Muscle layer of colon (tissue), 2 donors: ENCODE data around the gene GRK2.

Experiments used
- H3K27ac ChIP-seq: one replicate; pipeline ENCODE4 v1.7.0; 2013; ENCODE audit warnings: low read depth, mild to moderate bottlenecking, low read length, moderate library complexity
- H3K27me3 ChIP-seq, 2 donors: one replicate each; pipeline ENCODE4 v1.7.0; 2013; ENCODE audit warnings: low read length in 2 of 2, mild to moderate bottlenecking in 2 of 2; ENCODE audit not compliant: insufficient read depth in 2 of 2, control insufficient read depth in 1 of 2
- H3K36me3 ChIP-seq: one replicate; pipeline ENCODE4 v1.7.0; 2013; ENCODE audit warnings: mild to moderate bottlenecking, low read length; ENCODE audit not compliant: insufficient read depth
- H3K4me1 ChIP-seq: one replicate; pipeline ENCODE4 v1.7.0; 2013; ENCODE audit warnings: mild to moderate bottlenecking, low read length; ENCODE audit not compliant: insufficient read depth
- H3K4me3 ChIP-seq, 2 donors: one replicate each; pipeline ENCODE4 v1.7.0; 2013; ENCODE audit warnings: low read length in 2 of 2, low read depth in 1 of 2, mild to moderate bottlenecking in 1 of 2, moderate library complexity in 1 of 2
- H3K9ac ChIP-seq: one replicate; pipeline ENCODE4 v1.7.0; 2013; ENCODE audit warnings: low read length
- H3K9me3 ChIP-seq: one replicate; pipeline ENCODE4 v1.7.0; 2013; ENCODE audit warnings: mild to moderate bottlenecking, low read length
- donor health status: abdominal sarcoma.
- donor health status: Adenocarcinoma of cecum.

GRK2 gene

DNA sequence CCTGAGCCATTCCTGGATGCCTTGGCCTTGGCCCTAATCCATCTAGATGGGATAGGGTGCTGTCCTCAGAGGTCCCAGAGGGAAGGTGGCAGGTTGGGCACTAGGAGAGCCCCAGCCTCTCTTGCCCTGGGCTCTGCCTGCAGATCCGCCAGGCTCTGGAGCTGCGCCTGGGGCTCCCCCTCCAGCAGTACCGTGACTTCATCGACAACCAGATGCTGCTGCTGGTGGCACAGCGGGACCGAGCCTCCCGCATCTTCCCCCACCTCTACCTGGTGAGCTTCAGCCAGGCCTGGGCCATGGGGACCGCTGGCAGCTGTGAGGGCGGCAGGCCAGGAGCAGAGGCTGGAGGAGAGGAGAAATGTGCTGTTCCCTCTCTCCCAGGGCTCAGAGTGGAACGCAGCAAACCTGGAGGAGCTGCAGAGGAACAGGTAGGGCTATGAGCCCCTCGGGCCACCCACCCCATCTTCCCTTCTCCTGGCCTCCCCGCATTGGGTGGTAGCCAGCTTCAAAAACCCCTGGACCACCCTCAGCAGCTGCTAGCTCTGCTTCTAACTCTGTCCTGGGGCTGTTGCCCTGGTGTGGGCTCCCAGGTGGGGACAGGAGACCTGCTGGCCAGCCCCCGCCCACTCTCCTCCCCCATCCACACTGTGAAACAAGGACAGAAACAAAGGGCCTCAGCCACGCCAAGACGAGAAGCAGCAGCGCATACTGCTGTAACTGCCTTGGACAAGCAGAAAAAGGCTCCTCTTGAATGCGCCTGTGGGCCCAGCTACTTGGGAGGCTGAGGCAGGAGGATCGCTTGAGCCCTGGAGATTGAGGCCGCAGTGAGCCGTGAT is 42.0 kb downstream of the GRK2 start:
- no peak overlapping the region for H3K27ac ChIP-seq
- H3K9me3 ChIP-seq, result no peaks in the 10 kb centered on the region
- H3K4me1 ChIP-seq, result peaks cover 10% of the 10 kb centered on the region
- H3K27me3 ChIP-seq, result no peaks in the 10 kb centered on the region
- H3K9ac ChIP-seq, result no peak overlapping the region
- no peak overlapping the region for H3K4me3 ChIP-seq
- H3K36me3 ChIP-seq, result no peaks in the 10 kb centered on the region

DNA sequence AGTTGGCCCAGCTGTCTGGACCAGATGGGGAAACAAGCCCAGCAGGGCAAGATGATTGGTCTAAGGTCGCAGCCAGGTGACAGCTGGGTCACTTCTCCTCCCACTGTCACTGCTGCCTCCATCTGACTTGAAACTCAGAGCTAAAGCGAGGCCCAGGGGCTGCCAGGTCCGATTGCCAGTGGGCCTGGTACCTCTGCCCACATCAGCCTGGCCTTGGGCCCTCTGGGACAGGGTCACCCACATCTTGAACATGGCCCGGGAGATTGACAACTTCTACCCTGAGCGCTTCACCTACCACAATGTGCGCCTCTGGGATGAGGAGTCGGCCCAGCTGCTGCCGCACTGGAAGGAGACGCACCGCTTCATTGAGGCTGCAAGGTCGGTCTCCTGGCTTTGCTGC is 42.9 kb downstream of the GRK2 start:
- peaks cover 8% of the 10 kb centered on the region for H3K4me1 ChIP-seq
- H3K27ac ChIP-seq, result no peak overlapping the region
- H3K27me3 ChIP-seq, result no peaks in the 10 kb centered on the region
- no peak overlapping the region for H3K4me3 ChIP-seq
- H3K36me3 ChIP-seq, result no peaks in the 10 kb centered on the region
- no peaks in the 10 kb centered on the region for H3K9me3 ChIP-seq
- H3K9ac ChIP-seq, result no peak overlapping the region

DNA sequence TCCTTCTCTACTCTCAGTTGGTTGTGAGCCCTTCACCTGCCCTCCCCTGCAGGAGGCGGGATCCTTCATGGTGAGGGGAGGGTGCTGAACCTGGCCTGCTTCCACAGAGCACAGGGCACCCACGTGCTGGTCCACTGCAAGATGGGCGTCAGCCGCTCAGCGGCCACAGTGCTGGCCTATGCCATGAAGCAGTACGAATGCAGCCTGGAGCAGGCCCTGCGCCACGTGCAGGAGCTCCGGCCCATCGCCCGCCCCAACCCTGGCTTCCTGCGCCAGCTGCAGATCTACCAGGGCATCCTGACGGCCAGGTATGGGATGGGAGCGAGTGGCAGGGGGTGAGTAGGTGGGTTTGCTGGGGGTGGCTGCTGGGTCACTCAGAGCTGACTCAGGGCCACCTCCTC is 43.4 kb downstream of the GRK2 start:
- no peaks in the 10 kb centered on the region for H3K36me3 ChIP-seq
- no peak overlapping the region for H3K4me3 ChIP-seq
- H3K4me1 ChIP-seq, result peaks cover 3% of the 10 kb centered on the region
- H3K9ac ChIP-seq, result no peak overlapping the region
- H3K9me3 ChIP-seq, result no peaks in the 10 kb centered on the region
- H3K27ac ChIP-seq, result no peak overlapping the region
- H3K27me3 ChIP-seq, result no peaks in the 10 kb centered on the region

DNA sequence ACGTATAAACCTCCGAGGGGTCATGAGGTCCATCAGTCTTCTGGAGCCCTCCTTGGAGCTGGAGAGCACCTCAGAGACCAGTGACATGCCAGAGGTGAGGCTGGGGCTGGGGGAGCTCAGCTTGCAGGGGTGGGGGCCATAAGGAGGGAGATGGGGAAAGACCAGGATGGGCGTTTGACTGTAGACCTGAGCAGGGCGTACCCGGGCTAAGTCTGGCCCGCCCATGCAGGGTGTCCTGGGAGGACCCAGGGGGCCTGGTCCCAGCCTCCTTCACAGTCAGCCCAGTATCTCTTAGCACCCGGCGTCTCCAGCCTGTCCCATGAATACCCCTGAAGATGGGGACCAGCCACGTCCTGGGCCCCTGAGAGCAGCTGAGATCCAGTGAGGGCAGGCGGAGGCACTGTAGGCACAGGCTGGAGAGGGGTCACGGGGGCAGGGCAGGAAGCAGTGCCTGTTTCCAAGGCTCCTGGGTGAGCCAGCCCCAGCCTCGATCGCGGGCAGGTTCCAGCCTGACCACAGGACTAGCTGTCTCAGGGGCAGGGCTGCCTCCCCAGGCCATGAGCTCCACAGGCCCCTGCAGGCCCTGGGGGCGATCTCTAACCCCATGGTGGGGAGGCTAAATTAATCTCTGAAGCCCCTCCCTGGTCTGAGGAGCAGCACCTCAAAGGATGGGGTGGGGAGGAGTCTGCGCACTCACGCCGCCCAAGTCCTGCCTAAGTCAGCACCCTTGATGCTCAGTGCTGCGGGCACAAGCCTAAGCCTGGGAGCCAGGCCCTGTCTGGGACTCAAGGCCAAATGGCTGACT is 44.2 kb downstream of the GRK2 start:
- Histone ChIP-seq H3K9me3 (no peaks in the 10 kb centered on the region), H3K9ac (no peak overlapping the region), H3K4me1 (no peaks in the 10 kb centered on the region), H3K36me3 (no peaks in the 10 kb centered on the region), H3K27ac (no peak overlapping the region), H3K4me3 (no peak overlapping the region), H3K27me3 (no peaks in the 10 kb centered on the region)

DNA sequence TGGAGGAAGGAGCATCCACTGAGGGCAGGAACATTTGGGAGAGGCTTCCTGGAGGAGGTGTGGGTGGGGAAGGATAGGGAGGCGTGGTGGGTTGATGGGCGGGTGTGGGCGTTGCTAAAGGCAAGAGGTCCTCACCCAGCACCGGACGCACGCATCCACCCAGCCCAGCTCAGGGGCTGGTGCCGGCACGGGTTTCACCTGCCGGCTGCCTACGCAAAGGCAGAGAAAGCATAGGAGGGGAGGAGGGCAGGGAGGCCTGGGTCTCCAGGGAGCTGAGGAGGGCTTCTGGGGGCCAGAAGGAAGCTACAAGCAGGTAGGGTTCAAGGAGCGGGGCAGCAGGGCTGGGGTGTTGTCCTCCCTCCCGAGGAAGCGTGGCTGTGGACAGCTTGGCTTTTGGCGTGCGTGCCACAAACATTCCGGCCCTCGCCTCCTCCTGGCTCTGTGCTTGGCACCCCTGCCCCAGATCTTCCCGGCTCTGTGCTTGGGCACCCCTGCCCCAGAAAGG is 44.8 kb downstream of the GRK2 start:
- Histone ChIP-seq H3K4me3 (no peak overlapping the region), H3K9ac (no peak overlapping the region), H3K27me3 (no peaks in the 10 kb centered on the region), H3K9me3 (no peaks in the 10 kb centered on the region), H3K4me1 (no peaks in the 10 kb centered on the region), H3K36me3 (no peaks in the 10 kb centered on the region), H3K27ac (no peak overlapping the region)

DNA sequence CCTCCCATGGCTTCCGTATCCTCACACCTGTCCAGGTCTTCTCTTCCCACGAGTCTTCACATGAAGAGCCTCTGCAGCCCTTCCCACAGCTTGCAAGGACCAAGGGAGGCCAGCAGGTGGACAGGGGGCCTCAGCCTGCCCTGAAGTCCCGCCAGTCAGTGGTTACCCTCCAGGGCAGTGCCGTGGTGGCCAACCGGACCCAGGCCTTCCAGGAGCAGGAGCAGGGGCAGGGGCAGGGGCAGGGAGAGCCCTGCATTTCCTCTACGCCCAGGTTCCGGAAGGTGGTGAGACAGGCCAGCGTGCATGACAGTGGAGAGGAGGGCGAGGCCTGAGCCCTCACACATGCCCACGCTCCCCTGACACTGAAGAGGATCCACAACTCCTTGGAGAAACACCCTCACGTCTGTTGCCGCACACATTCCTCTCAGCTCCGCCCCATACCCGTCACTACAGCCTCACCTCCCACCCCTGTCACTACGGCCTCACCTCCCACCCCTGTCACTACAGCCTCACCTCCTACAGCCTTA is 45.3 kb downstream of the GRK2 start:
- Histone ChIP-seq H3K4me1 (no peaks in the 10 kb centered on the region), H3K27ac (no peak overlapping the region), H3K36me3 (no peaks in the 10 kb centered on the region), H3K9me3 (no peaks in the 10 kb centered on the region), H3K27me3 (no peaks in the 10 kb centered on the region), H3K9ac (no peak overlapping the region), H3K4me3 (no peak overlapping the region)

DNA sequence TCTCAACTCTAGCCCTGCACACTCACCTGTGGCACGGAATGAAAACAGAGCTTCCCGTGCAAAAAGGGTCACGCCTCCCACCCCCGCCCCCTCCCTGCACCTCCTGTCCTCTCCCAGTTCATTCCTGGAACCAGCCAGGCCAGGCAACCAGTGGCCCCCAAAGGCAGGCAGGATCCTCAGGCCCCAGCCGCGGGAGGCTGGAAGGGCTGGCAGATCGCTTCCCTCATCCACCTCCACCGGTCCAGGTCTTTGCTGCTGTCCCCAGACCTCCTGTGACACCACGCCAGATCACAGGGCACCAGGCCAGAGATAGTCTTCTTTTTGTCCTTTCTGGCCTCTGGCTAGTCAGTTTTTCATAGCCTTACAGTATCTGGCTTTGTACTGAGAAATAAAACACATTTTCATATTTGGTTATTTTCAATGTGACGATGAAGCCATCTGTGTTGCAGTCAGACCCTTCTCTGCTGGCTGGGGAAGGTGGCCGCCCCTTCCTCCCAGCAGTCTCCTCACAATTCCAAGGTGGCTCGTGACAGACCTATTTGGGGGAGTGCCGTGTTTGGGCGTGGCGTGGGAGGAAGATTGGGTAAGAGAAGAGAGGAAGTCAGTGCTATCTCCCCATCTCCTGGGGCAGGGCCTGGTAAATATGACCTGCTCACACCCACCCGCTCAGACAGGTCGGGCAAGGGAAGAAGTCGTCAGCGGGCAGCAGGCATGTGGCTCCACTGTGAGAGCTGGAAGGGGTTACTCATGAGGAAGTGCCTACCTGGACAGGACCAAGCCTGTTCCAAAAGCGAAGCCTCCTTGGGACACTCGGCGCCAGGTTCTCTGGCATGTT is 46.1 kb downstream of the GRK2 start:
- Histone ChIP-seq H3K4me1 (no peaks in the 10 kb centered on the region), H3K27me3 (no peaks in the 10 kb centered on the region), H3K27ac (no peak overlapping the region), H3K9ac (no peak overlapping the region), H3K4me3 (no peak overlapping the region), H3K9me3 (no peaks in the 10 kb centered on the region), H3K36me3 (no peaks in the 10 kb centered on the region)

DNA sequence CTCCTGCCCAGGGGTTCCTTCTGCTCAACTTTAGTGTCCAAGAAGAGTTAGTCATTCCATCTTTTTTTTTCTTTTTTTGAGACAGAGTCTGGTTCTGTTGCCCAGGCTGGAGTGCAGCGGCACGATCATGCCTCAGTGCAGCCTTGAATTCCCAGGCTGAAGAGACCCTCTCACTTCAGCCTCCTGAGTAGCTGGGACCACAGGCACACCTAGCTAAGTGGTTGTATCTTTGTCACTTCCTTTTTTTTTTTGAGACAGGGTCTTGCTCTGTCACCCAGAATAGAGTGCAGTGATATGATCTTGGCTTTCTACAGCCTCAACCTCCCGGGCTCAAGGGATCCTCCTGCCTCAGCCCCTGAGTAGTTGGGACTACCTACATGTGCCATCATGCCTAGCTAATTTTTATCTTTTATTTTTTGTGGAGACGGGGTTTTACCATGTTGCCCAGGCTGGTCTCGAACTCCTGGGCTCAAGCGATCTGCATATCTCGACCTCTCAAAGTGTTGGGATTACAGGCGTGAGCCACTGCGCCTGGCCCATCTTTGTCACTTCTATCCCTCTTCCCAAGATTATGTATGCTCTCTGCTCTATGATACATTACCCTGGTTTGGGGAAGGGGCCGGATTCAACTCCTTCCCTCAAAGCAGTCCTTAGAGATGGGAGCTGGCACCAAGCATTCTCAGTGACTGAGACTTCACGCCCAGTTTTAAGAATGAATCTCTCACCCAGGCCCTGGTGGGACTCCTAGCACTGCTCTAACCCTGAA is 47.0 kb downstream of the GRK2 start:
- Histone ChIP-seq H3K4me1 (peaks cover 2% of the 10 kb centered on the region), H3K36me3 (no peaks in the 10 kb centered on the region), H3K9ac (no peak overlapping the region), H3K27ac (no peak overlapping the region), H3K27me3 (no peaks in the 10 kb centered on the region), H3K9me3 (no peaks in the 10 kb centered on the region), H3K4me3 (no peak overlapping the region)

DNA sequence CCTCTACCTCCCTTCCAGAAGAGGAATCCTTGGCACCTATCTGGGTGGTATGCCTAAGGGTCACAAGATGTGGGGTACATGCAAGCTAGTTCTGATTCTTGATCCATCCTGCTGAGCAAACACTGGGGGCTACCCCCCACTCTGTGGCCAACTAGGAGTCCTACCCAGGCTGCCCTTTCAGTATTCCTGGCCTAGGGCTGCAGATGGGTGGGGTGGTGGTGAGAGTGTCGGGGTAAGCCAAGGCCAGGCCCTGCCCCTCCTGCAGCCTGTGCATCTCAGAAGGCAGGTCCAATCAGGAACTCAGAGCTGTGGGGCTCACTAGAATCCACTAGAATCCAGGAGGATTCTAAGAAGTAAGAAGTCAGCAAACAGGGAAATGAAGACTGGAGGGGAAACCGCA is 47.9 kb downstream of the GRK2 start:
- Histone ChIP-seq H3K4me3 (no peak overlapping the region), H3K4me1 (peaks cover 11% of the 10 kb centered on the region), H3K27ac (no peak overlapping the region), H3K36me3 (no peaks in the 10 kb centered on the region), H3K9me3 (no peaks in the 10 kb centered on the region), H3K9ac (no peak overlapping the region), H3K27me3 (no peaks in the 10 kb centered on the region)

DNA sequence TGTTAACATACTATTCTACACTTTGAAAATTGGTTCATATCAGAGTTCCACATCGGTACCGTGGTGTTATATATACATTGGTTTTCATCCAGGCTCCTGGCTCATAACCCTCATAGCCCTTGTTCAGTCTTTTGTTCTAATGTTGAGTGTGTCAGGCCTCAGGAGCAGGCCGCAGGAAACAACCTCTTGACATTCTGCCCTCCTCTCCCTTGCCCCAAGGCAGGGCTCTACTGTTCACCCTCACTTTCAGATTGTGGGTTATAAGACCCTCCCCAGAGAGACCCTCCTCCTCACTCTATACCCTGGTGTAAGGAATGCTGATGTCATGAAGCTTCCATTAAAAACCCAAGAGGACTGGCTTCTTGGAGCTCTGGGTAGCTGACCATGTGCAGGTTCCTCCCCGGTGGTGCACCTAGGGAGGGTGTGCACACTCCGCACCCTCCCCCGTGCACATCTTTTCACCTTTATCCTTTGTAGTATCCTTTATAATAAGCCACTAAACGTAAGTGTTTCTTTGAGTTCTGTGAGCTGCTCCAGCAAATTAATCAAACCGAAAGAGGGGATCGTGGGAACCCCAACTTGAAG is 49.1 kb downstream of the GRK2 start:
- H3K36me3 ChIP-seq, result no peaks in the 10 kb centered on the region
- no peaks in the 10 kb centered on the region for H3K27me3 ChIP-seq
- no peaks in the 10 kb centered on the region for H3K9me3 ChIP-seq
- H3K4me3 ChIP-seq, result no peak overlapping the region
- H3K9ac ChIP-seq, result no peak overlapping the region
- H3K27ac ChIP-seq, result no peak overlapping the region
- H3K4me1 ChIP-seq, result peaks cover 11% of the 10 kb centered on the region
